AG04449 (cell line): ENCODE measurements around the gene LPIN1.

Source experiments
- CTCF ChIA-PET: fragments of 350-600 bp; formaldehyde crosslinking; extraction: SDS; loops from one replicate; lab custom pipeline; 2021; ENCODE audit warnings: antibody characterized with exemption; lab: Yijun Ruan, JAX
- POLR2A ChIA-PET: fragments of 400-600, 350-600 bp; formaldehyde crosslinking; extraction: SDS; loops from one replicate; lab custom pipeline; 2020; ENCODE audit warnings: antibody characterized with exemption, inconsistent platforms; lab: Yijun Ruan, JAX
- DNase-seq: peaks from one replicate; pipeline ENCODE4 v3.0.0-alpha.2; 2010; ENCODE audit warnings: low read depth, low spot score
- H3K4me3 ChIP-seq: 2 replicates; pipeline ENCODE4 v1.5.1; 2011; ENCODE audit warnings: low read depth, mild to moderate bottlenecking, control low read depth, low read length
- TF ChIP-seq, protein P1 (sequence below): IDR thresholded peaks from one replicate; pipeline ENCODE4 v1.5.1; 2011; ENCODE audit warnings: mild to moderate bottlenecking, moderate library complexity, low read length, control low read depth, inconsistent platforms; ENCODE audit not compliant: insufficient read depth; ENCODE audit errors: missing control alignments

LPIN1 gene

DNA sequence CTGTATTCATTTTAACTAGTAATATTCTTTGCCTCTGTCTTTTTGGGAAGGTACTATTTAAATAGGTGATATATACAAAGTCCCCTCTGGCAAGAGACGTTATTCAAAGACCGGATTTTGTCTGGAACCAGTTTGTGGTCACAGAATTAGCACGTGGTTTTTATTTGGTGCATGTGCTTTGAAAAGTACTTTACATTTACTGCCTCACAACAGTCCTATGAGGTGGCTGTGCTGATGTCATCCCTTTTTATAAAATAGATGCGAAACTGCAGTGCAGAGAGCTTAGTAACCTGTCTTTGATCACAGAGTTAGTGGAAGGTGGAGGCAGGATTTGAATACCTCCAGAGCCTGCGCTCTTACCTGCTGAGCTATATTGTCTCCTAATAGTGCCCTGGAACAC is 4.0 kb downstream of the LPIN1 start:
- POLR2A ChIA-PET: no interaction called here
- CTCF ChIA-PET: interaction anchor here (0.8 to 28.0 kb wide), 6 partner anchors 12 to 61 kb away, joined by 3 to 428 read pairs (median 4); no protein-coding TSS in a partner anchor
- DNase-seq: no peak
- TF ChIP-seq, protein P1, sequence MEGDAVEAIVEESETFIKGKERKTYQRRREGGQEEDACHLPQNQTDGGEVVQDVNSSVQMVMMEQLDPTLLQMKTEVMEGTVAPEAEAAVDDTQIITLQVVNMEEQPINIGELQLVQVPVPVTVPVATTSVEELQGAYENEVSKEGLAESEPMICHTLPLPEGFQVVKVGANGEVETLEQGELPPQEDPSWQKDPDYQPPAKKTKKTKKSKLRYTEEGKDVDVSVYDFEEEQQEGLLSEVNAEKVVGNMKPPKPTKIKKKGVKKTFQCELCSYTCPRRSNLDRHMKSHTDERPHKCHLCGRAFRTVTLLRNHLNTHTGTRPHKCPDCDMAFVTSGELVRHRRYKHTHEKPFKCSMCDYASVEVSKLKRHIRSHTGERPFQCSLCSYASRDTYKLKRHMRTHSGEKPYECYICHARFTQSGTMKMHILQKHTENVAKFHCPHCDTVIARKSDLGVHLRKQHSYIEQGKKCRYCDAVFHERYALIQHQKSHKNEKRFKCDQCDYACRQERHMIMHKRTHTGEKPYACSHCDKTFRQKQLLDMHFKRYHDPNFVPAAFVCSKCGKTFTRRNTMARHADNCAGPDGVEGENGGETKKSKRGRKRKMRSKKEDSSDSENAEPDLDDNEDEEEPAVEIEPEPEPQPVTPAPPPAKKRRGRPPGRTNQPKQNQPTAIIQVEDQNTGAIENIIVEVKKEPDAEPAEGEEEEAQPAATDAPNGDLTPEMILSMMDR: no peak
- H3K4me3 ChIP-seq: no peak overlapping the region

DNA sequence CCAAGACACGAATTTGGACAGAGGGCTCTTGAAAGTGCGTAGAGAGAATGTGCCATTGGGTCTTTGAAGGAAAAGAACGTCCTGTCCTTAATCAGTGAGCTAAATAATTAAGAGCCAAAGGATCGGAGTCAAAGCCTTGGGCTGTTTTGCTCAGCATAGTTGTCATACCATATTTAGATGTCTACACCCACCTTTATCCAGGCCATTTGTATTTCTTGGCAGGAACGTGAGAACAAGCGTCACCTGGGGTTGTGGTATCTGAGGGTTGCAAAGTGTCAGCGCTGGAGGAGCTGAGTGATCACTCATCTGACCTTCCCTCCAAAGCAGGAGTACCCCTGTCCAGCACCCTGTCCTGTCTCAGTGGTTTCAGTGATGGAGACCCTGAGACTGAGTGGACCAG is 4.5 kb downstream of the LPIN1 start:
- no peak for DNase-seq
- no peak overlapping the region for H3K4me3 ChIP-seq
- TF ChIP-seq, protein P1: no peak
- CTCF ChIA-PET: interaction anchor here (0.6 to 28.0 kb wide), 7 partner anchors 12 to 61 kb away, joined by 3 to 428 read pairs (median 4); no protein-coding TSS in a partner anchor
- POLR2A ChIA-PET: no interaction called here

GRCh38 chr2:11752906-11753305 is 6.5 kb downstream of the LPIN1 start:
- TF ChIP-seq, protein P1: no peak
- ChIA-PET POLR2A (interaction anchor here (0.9 kb wide), 1 partner anchor 9 kb away, joined by 3 read pairs; no protein-coding TSS in a partner anchor), CTCF (interaction anchor here (1.0 to 28.0 kb wide), 7 partner anchors 8 to 1254 kb away, joined by 3 to 428 read pairs (median 6); no protein-coding TSS in a partner anchor)
- H3K4me3 ChIP-seq: no peak overlapping the region
- no peak for DNase-seq

GRCh38 chr2:11753452-11753885 is 7.0 kb downstream of the LPIN1 start:
- TF ChIP-seq, protein P1: no peak
- H3K4me3 ChIP-seq: no peak overlapping the region
- ChIA-PET POLR2A (interaction anchor here (0.9 to 1.0 kb wide), 2 partner anchors 9 kb away, joined by 3 read pairs; no protein-coding TSS in a partner anchor), CTCF (interaction anchor here (1.0 to 28.0 kb wide), 11 partner anchors 9 to 1254 kb away, joined by 3 to 428 read pairs (median 5); no protein-coding TSS in a partner anchor)
- DNase-seq: no peak

DNA sequence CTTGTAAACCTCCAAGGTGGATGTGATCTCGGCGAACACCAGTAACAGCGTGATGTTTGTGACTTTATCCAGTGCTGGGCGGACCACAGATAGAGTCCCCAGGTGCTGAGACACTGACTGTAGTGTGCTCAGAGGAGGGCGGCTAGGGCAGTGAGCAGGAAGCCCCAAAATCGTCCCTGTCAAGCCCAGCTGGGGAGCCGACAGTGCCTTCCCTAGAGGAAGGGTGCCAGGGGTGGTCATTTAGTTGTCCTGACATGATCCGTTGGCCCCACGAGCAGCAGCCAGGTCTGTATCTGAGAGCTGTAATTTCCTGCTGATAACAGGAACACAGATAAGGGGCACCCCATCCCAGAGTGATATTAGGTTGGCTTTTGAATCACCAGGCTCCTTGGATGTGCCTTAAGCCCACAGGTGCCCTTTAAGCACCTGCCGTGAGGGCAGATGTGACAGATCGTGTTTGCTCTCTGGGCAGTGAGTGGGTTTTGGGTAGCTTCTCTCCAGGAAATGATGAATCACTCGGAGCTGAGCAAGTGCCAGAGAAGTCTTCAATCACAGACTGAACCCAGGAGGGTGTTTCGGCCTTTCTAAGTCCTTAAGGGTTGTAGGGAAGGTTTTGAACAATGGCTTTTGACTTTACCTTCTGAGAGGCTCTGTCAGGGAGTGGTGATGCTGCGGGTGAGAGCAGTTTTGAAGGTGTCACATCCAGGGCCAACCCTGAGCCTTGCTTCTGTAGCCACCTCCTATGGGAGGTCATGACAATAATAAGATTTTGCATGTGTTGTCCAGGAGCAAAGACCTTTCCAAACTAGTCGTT is 7.7 kb downstream of the LPIN1 start:
- CTCF ChIA-PET: interaction anchor here (1.0 to 28.0 kb wide), 11 partner anchors 9 to 71 kb away, joined by 3 to 428 read pairs (median 6); no protein-coding TSS in a partner anchor
- H3K4me3 ChIP-seq: no peak overlapping the region

DNA sequence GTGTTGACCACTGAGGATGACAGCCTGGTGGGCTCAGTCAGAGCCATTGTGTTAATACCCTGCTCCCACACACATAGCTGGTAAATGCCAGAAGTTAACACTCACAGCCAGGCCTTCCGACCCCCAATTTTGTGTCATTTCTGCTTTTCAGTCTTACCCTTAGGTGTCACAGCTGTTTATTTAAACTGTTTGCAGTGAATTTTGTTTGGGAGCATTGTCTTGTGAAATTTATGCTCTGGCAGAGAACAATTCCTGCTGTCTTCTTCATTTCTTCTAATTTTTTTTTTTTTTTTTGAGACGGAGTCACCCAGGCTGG is 8.2 kb downstream of the LPIN1 start:
- ChIA-PET POLR2A (interaction anchor here (1.0 kb wide), 1 partner anchor 10 kb away, joined by 3 read pairs; no protein-coding TSS in a partner anchor), CTCF (interaction anchor here (1.1 to 28.0 kb wide), 8 partner anchors 9 to 67 kb away, joined by 3 to 428 read pairs (median 6); no protein-coding TSS in a partner anchor)
- no peak overlapping the region for H3K4me3 ChIP-seq
- TF ChIP-seq, protein P1: no peak
- no peak for DNase-seq

More for the DNA sequence above, 7.7 kb downstream of the LPIN1 start:
- no peak for DNase-seq
- TF ChIP-seq, protein P1: no peak
- POLR2A ChIA-PET: interaction anchor here (1.0 kb wide), 1 partner anchor 10 kb away, joined by 3 read pairs; no protein-coding TSS in a partner anchor
